Germinal center (tissue), 1 donor: ENCODE data around the gene RPL18A.

Experiments used
- DNase-seq: peaks from one replicate; pipeline ENCODE4 v3.0.0; 2012; ENCODE audit warnings: mixed read lengths, low spot score

RPL18A gene

GRCh38 chr19:17841810-17842662 lies 17.7 kb upstream of the RPL18A start:
- DNase-seq = peak; percentile 45

- no peak for DNase-seq
Measured at GRCh38 chr19:17842663-17843291, 16.9 kb upstream of the RPL18A start.

GRCh38 chr19:17843292-17843827 lies 16.4 kb upstream of the RPL18A start:
- DNase-seq = no peak

- DNase-seq = no peak
Measured at GRCh38 chr19:17843908-17844490, 15.7 kb upstream of the RPL18A start.

- DNase-seq = no peak
Measured at GRCh38 chr19:17846146-17846545, 13.6 kb upstream of the RPL18A start.

- peak; percentile 85 for DNase-seq
Measured at GRCh38 chr19:17847538-17848366, 12.0 kb upstream of the RPL18A start, which contains the start of gene JAK3. JAK3 (minus strand) TSS chr19:17847982; CDS start chr19:17844417, 3,565 bp downstream.

- DNase-seq = no peak
Measured at GRCh38 chr19:17848595-17849292, 11.0 kb upstream of the RPL18A start.

GRCh38 chr19:17854061-17854460 lies 5.6 kb upstream of the RPL18A start:
- no peak for DNase-seq

GRCh38 chr19:17855280-17856152 lies 4.2 kb upstream of the RPL18A start:
- peak; percentile 87 for DNase-seq

- DNase-seq = no peak
Measured at GRCh38 chr19:17860331-17860992, 752 bp downstream of the RPL18A start.

GRCh38 chr19:17860993-17861360 lies 1.3 kb downstream of the RPL18A start:
- no peak for DNase-seq

- DNase-seq = no peak
Measured at GRCh38 chr19:17861542-17862402, 2.1 kb downstream of the RPL18A start.

- DNase-seq = no peak
Measured at GRCh38 chr19:17862711-17863519, 3.2 kb downstream of the RPL18A start.

GRCh38 chr19:17863520-17864182 lies 3.9 kb downstream of the RPL18A start:
- no peak for DNase-seq

- no peak for DNase-seq
Measured at GRCh38 chr19:17865364-17866311, 5.9 kb downstream of the RPL18A start.

- DNase-seq = no peak
Measured at GRCh38 chr19:17866312-17866963, 6.7 kb downstream of the RPL18A start.
